MM.1S (cell line): ENCODE results near the gene HES5.

Experiments
- DNase-seq: peaks from one replicate; pipeline ENCODE4 v3.0.0-alpha.2; 2015
- H2AFZ ChIP-seq: fragments of 300-600 bp; sonication (generic); 2 replicates; pipeline ENCODE4 v1.6.0; 2016; ENCODE audit warnings: antibody characterized with exemption, low read length
- H3F3A ChIP-seq: fragments of 300-600 bp; sonication (generic); 2 replicates; pipeline ENCODE4 v1.6.1; 2016; ENCODE audit warnings: mild to moderate bottlenecking, antibody characterized with exemption, low read length, moderate library complexity, mixed read lengths; ENCODE audit not compliant: insufficient read depth
- H3K27ac ChIP-seq: fragments of 300-600 bp; sonication (generic); 2 replicates; pipeline ENCODE4 v1.5.1; 2016; ENCODE audit warnings: mild to moderate bottlenecking, low read length
- H3K27me3 ChIP-seq: fragments of 300-600 bp; sonication (generic); replicated peaks from 2 replicates; pipeline ENCODE4 v1.6.0; 2016; ENCODE audit warnings: low read length; ENCODE audit not compliant: insufficient read depth
- H3K36me3 ChIP-seq: fragments of 300-600 bp; sonication (generic); replicated peaks from 2 replicates; pipeline ENCODE4 v1.6.1; 2016; ENCODE audit warnings: mild to moderate bottlenecking, low read length, mixed read lengths; ENCODE audit not compliant: insufficient read depth
- H3K4me1 ChIP-seq: fragments of 300-600 bp; sonication (generic); 2 replicates; pipeline ENCODE4 v1.6.1; 2016; ENCODE audit warnings: low read length, mixed read lengths
- H3K4me2 ChIP-seq: fragments of 300-600 bp; sonication (generic); 2 replicates; pipeline ENCODE4 v1.6.0; 2016; ENCODE audit warnings: low read depth, low read length
- H3K4me3 ChIP-seq: fragments of 300-600 bp; sonication (generic); 2 replicates; pipeline ENCODE4 v1.5.1; 2016; ENCODE audit warnings: low read length, mixed read lengths
- H3K79me2 ChIP-seq: fragments of 300-600 bp; sonication (generic); 2 replicates; pipeline ENCODE4 v1.6.1; 2016; ENCODE audit warnings: mixed run types, low read length, mixed read lengths
- H3K9ac ChIP-seq: fragments of 300-600 bp; sonication (generic); 2 replicates; pipeline ENCODE4 v1.6.1; 2016; ENCODE audit warnings: low read length, mixed read lengths
- H3K9me2 ChIP-seq: fragments of 300-600 bp; sonication (generic); replicated peaks from 2 replicates; pipeline ENCODE4 v1.6.1; 2016; ENCODE audit warnings: mild to moderate bottlenecking, low read length, mixed read lengths; ENCODE audit not compliant: insufficient read depth
- H3K9me3 ChIP-seq: fragments of 300-600 bp; sonication (generic); replicated peaks from 2 replicates; pipeline ENCODE4 v1.6.1; 2016; ENCODE audit warnings: mild to moderate bottlenecking, low read length, mixed read lengths; ENCODE audit not compliant: insufficient read depth
- H4K20me1 ChIP-seq: fragments of 300-600 bp; sonication (generic); 2 replicates; pipeline ENCODE4 v1.6.1; 2016; ENCODE audit warnings: mild to moderate bottlenecking, low read length, moderate library complexity, mixed read lengths; ENCODE audit not compliant: insufficient read depth
- EZH2 ChIP-seq: fragments of 300-600 bp; sonication (generic); optimal IDR thresholded peaks from 2 replicates; pipeline ENCODE3; 2017; ENCODE audit warnings: low read depth, mild to moderate bottlenecking, antibody characterized with exemption, low read length, mixed read lengths
- EZH2phosphoT487 ChIP-seq: fragments of 300-600 bp; sonication (generic); IDR thresholded peaks from 2 replicates; pipeline ENCODE4 v1.6.1; 2018; ENCODE audit warnings: antibody characterized with exemption, low read length
- TF ChIP-seq, protein P1 (sequence below): fragments of 300-600 bp; sonication (generic); IDR thresholded peaks from 2 replicates; pipeline ENCODE4 v1.5.1; 2016; ENCODE audit warnings: antibody characterized with exemption, low read length, mixed read lengths

HES5 gene

DNA sequence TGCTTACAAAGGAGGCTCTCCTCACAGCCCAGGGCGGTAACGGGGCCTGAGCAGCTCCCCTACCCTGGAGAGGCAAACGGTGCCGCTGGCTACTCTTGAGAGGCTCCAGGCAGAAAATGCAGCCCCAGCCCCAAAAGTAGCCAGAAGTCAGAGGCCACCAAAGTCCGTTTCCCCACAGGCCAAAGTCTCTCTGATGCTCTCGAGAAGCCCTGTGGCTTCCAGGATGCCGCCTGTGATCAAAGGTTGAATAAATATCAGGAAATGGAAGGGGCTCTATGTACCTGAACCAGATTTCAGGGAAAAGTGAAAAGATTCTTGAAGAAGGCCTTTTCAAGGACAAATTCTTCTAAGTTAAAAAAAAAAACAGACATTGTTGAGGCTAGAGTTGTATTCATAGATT is 7.8 kb downstream of the HES5 start:
- Histone ChIP-seq H3K27ac (no peak overlapping the region), H3K79me2 (peaks cover 54% of the 10 kb centered on the region), H4K20me1 (peaks cover 24% of the 10 kb centered on the region; the same call in 1 of the 2 replicates), H3K9me2 (no peaks in the 10 kb centered on the region), H3K9me3 (no peaks in the 10 kb centered on the region), H3K36me3 (no peaks in the 10 kb centered on the region; the same call in 1 of the 2 replicates), H3K4me3 (no peak overlapping the region), H3F3A (no peaks in the 10 kb centered on the region), H3K9ac (no peak overlapping the region), H3K4me1 (peaks cover 13% of the 10 kb centered on the region), H2AFZ (no peak overlapping the region), H3K27me3 (peaks cover 4% of the 10 kb centered on the region), H3K4me2 (no peak overlapping the region)
- TF ChIP-seq EZH2phosphoT487 (no peak), EZH2 (no peak)
- TF ChIP-seq, protein P1, sequence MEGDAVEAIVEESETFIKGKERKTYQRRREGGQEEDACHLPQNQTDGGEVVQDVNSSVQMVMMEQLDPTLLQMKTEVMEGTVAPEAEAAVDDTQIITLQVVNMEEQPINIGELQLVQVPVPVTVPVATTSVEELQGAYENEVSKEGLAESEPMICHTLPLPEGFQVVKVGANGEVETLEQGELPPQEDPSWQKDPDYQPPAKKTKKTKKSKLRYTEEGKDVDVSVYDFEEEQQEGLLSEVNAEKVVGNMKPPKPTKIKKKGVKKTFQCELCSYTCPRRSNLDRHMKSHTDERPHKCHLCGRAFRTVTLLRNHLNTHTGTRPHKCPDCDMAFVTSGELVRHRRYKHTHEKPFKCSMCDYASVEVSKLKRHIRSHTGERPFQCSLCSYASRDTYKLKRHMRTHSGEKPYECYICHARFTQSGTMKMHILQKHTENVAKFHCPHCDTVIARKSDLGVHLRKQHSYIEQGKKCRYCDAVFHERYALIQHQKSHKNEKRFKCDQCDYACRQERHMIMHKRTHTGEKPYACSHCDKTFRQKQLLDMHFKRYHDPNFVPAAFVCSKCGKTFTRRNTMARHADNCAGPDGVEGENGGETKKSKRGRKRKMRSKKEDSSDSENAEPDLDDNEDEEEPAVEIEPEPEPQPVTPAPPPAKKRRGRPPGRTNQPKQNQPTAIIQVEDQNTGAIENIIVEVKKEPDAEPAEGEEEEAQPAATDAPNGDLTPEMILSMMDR, result no peak
- no peak for DNase-seq

DNA sequence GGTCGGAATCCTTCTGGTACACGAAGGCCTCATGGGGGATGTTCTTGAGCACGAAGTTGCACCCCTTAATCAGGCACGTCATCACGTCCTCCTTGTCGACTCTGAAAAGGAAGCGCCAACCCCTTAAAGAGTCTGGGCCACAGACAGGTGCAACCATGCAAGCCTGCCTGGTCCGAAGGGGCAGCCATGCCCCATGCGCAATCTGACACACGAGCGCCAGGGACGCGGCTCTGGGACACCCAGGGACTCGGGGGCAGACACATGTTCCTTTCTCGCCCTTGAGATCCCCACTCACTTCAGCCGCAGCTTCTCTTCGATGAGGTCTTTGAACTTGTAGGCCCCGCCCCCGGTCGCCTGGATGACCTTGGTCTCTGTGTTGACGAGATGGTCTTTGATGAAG is 9.3 kb downstream of the HES5 start:
- no peak for DNase-seq
- peaks cover 51% of the 10 kb centered on the region for H3K79me2 ChIP-seq
- no peak overlapping the region for H3K4me2 ChIP-seq
- H3K4me1 ChIP-seq, result peaks cover 8% of the 10 kb centered on the region; the same call in 1 of the 2 replicates
- H3K4me3 ChIP-seq, result no peak overlapping the region
- no peak overlapping the region for H3K27ac ChIP-seq
- no peak overlapping the region for H3K9ac ChIP-seq
- H3K9me2 ChIP-seq, result no peaks in the 10 kb centered on the region
- no peaks in the 10 kb centered on the region for H3K9me3 ChIP-seq
- no peaks in the 10 kb centered on the region for H3K27me3 ChIP-seq
- peaks cover 24% of the 10 kb centered on the region; the same call in 1 of the 2 replicates for H4K20me1 ChIP-seq
- no peaks in the 10 kb centered on the region for H3F3A ChIP-seq
- H2AFZ ChIP-seq, result no peak overlapping the region
- H3K36me3 ChIP-seq, result no peaks in the 10 kb centered on the region; the same call in 1 of the 2 replicates
- no peak for TF ChIP-seq EZH2
- TF ChIP-seq, protein P1, result no peak
- TF ChIP-seq EZH2phosphoT487, result no peak

DNA sequence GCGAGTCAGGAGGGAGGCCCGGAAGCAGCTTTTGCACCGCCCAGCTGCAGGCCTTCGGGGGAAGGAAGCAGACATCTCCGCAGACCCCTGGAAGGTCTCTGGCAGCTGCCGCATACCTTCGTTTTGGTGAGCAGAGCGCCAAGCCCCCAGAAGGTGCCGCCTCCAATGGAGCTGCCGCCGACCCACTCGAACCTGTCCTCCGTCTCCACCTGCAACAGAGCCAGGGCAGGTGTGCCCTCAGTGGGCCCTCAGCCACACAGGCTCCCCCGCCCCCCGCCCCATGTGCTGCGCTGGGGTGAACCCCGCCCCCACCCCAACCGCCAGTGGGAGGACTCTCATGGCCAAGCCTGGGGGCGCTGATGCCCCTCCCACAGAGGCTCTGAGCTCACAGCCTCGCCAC is 9.9 kb downstream of the HES5 start:
- Histone ChIP-seq H2AFZ (no peak overlapping the region), H3K27ac (no peak overlapping the region), H3K27me3 (no peaks in the 10 kb centered on the region), H3F3A (no peaks in the 10 kb centered on the region), H3K9ac (no peak overlapping the region), H4K20me1 (peaks cover 24% of the 10 kb centered on the region; the same call in 1 of the 2 replicates), H3K79me2 (peaks cover 45% of the 10 kb centered on the region), H3K4me2 (no peak overlapping the region), H3K9me3 (no peaks in the 10 kb centered on the region), H3K4me1 (peaks cover 6% of the 10 kb centered on the region; the same call in 1 of the 2 replicates), H3K36me3 (no peaks in the 10 kb centered on the region; the same call in 1 of the 2 replicates), H3K9me2 (no peaks in the 10 kb centered on the region), H3K4me3 (no peak overlapping the region)
- TF ChIP-seq, protein P1, result no peak
- TF ChIP-seq EZH2 (no peak), EZH2phosphoT487 (no peak)
- no peak for DNase-seq
